Tibial artery (tissue), 4 donors: ENCODE measurements around the gene OSBPL9.

ENCODE experiments used
- DNase-seq, 2 donors: peaks; one replicate each; pipeline ENCODE4 v3.0.0-alpha.2; 2019
- H3K27ac ChIP-seq, 2 donors: fragments of 200-600 bp; sonication (generic) in 1 of 2; 1 replicate in 1 of 2; 2 replicates in 1 of 2; pipeline ENCODE4 v1.5.1; 2018 to 2019; ENCODE audit warnings: mild to moderate bottlenecking in 1 of 2
- H3K27me3 ChIP-seq, 2 donors: fragments of 200-600 bp; sonication (generic) in 1 of 2; one replicate each; pipeline versions ENCODE4 v1.5.1 to v1.6.0; 2016 to 2019
- H3K36me3 ChIP-seq, 3 donors: fragments of 200-600 bp; sonication (generic) in 2 of 3; one replicate each; pipeline ENCODE4 v1.5.1; 2016 to 2019; ENCODE audit warnings: mild to moderate bottlenecking in 2 of 3
- H3K4me1 ChIP-seq, 4 donors: fragments of 200-600 bp; sonication (generic) in 2 of 4; 1 replicate in 3 of 4; 2 replicates in 1 of 4; pipeline ENCODE4 v1.5.1; 2016 to 2019
- H3K4me3 ChIP-seq, 2 donors: fragments of 200-600 bp; sonication (generic) in 1 of 2; 1 replicate in 1 of 2; 2 replicates in 1 of 2; pipeline ENCODE4 v1.5.1; 2018 to 2019; ENCODE audit warnings: mild to moderate bottlenecking in 2 of 2
- H3K9me3 ChIP-seq, 3 donors: fragments of 200-600 bp; sonication (generic) in 1 of 3; one replicate each; pipeline ENCODE4 v1.5.1; 2016 to 2019
- intact Hi-C: fragments of 100-400 bp; cut with DNase I; formaldehyde crosslinking; loops from one replicate; pipeline ENCODE4 v1.15.0; 2023; ENCODE audit warnings: low total_unique reads
- TF ChIP-seq, protein P1 (sequence below), 2 experiments: fragments of 200-600 bp in 1 of 2; fragments of 450-650 bp in 1 of 2; IDR thresholded peaks; one replicate each; pipeline ENCODE4 v1.5.1; 2017 to 2019; ENCODE audit warnings: antibody characterized with exemption in 2 of 2, mild to moderate bottlenecking in 1 of 2, moderate library complexity in 1 of 2

Gene OSBPL9

DNA sequence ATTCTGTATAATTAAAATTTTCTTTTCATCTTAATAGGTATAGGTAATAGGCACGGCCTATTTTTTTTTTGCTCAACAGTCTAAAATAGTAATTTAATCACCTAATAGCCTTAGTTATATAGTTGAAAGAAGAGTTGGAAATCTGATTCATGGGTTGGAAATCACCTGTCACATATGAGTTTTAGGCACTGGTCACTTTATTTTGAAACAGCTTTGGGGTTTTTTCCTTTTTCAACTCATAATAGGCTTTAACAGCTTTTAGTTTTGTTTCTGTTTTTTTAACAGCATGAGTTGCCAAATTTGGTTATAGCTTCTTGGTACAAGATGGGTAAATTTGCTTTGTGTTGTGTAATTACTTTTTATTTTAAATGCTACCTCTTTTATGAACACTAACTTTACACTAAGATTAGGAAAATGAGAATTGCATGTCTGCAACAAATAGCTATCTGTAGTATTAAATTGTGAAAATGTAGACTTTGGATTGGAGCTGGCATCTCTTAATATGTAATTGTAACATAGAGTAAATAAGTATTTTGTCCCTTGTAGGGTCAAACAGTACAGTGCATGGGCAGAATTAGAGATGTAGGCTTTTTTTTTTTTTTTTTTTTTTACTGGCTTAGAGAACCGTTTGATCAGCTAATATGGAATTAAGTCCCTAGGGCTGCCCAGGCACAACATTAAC lies 109.8 kb downstream of the OSBPL9 start:
- TF ChIP-seq, protein P1, sequence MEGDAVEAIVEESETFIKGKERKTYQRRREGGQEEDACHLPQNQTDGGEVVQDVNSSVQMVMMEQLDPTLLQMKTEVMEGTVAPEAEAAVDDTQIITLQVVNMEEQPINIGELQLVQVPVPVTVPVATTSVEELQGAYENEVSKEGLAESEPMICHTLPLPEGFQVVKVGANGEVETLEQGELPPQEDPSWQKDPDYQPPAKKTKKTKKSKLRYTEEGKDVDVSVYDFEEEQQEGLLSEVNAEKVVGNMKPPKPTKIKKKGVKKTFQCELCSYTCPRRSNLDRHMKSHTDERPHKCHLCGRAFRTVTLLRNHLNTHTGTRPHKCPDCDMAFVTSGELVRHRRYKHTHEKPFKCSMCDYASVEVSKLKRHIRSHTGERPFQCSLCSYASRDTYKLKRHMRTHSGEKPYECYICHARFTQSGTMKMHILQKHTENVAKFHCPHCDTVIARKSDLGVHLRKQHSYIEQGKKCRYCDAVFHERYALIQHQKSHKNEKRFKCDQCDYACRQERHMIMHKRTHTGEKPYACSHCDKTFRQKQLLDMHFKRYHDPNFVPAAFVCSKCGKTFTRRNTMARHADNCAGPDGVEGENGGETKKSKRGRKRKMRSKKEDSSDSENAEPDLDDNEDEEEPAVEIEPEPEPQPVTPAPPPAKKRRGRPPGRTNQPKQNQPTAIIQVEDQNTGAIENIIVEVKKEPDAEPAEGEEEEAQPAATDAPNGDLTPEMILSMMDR (IDR thresholded peaks at IDR 0.05): no peak
- H3K27ac ChIP-seq: peak overlapping the region in 1 of 2 donors; percentile 2
- H3K4me1 ChIP-seq: peaks cover 0 to 55% (median 17%) of the 10 kb centered on the region in 4 donors
- H3K9me3 ChIP-seq: no peaks in the 10 kb centered on the region
- H3K27me3 ChIP-seq: no peaks in the 10 kb centered on the region
- intact Hi-C loops: no loop called here
- H3K4me3 ChIP-seq: no peak overlapping the region
- no peak for DNase-seq
- H3K36me3 ChIP-seq: no peaks in the 10 kb centered on the region

DNA sequence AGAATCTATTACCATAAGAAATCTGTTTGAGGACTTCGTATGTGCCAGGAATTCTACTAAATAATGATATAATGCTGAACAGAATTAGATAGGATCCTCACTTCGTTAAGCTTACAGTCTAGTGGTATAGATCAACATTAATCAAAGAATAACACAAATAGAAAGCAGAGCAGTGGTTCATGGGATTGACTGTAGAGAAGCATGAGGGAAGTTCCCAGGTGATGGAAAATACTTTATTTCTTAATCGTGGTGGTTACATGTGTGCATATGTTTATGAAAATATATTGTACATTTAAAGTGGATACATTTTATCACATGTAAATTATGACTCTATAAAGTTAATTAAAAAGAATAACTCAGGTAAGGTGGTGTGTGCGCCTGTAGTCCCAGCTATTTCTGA lies 110.5 kb downstream of the OSBPL9 start:
- intact Hi-C loops: no loop called here
- H3K27me3 ChIP-seq: no peaks in the 10 kb centered on the region
- H3K4me3 ChIP-seq: no peak overlapping the region
- peaks cover 0 to 62% (median 19%) of the 10 kb centered on the region in 4 donors for H3K4me1 ChIP-seq
- no peak for DNase-seq
- TF ChIP-seq, protein P1 (IDR thresholded peaks at IDR 0.05): no peak
- no peak overlapping the region for H3K27ac ChIP-seq
- H3K9me3 ChIP-seq: no peaks in the 10 kb centered on the region
- H3K36me3 ChIP-seq: no peaks in the 10 kb centered on the region

DNA sequence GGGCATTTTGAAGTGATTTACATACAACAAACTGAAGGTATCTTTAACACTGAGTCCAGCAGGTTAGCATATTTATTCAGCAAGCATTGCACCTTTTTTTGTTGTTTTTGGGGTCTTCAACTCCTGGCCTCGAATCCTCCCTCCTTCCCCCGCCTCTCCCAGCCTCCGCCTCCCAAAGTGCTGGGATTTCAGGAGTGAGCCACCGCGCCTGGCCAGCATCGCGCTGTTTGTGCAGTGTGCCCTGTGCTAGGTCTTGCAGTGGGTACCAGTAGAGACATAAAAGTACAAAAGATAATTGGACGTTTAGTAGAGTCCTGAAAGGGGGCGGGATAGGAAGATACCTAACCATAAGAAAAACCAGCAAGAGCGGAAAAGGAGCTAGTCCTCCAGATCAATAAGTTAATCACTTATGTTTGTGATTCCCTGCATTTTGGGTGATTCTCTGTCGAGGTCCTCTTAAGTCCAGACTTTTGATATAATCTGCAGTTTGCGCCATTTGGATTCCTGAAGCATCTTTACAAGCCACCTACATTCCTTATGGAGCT lies 111.8 kb downstream of the OSBPL9 start:
- intact Hi-C loops: no loop called here
- Histone ChIP-seq H3K27ac (peak overlapping the region; percentile 86 to 89), H3K4me3 (peak overlapping the region; percentile 60 to 74), H3K36me3 (no peaks in the 10 kb centered on the region), H3K9me3 (no peaks in the 10 kb centered on the region), H3K27me3 (no peaks in the 10 kb centered on the region), H3K4me1 (peaks cover 0 to 75% (median 30%) of the 10 kb centered on the region in 4 donors)
- DNase-seq: no peak
- TF ChIP-seq, protein P1 (IDR thresholded peaks at IDR 0.05): no peak

DNA sequence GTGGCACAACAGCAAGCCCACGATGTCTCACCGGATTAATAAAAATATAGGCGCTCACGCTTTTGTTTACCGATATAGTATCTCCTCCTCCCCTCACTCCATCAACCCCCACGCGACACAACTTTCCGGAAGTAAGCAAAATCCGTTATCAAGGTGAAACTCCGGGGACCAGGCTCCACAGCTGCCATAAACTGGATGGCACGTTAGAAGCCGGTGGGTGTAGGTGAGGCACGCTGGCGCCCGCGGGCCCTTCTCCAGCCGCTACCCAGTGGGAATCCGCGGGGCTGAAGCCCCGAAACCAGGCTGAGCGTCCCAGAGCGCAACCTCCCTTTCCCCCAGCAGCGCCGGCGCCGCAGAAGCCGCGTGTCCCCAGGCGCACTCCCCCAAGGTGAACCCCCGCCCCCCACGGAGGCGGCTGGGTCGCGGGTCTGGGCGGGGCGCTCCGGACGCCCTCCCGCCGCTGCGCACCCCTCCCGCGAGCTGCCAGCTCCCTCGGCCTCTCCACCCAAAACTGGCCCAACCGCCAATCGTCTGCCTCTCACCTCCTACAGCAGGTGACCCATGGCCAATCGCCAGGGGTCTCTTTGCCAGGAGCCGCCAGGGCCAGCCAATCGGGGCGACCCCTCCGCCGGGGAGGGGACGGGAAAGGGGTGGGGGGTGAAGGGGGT lies 112.4 kb downstream of the OSBPL9 start:
- peak; percentile 77 to 91 for DNase-seq
- no peaks in the 10 kb centered on the region for H3K36me3 ChIP-seq
- peak overlapping the region; percentile 86 to 89 for H3K27ac ChIP-seq
- H3K9me3 ChIP-seq: no peaks in the 10 kb centered on the region
- no peaks in the 10 kb centered on the region for H3K27me3 ChIP-seq
- intact Hi-C loops: no loop called here
- H3K4me1 ChIP-seq: peaks cover 0 to 81% (median 36%) of the 10 kb centered on the region in 4 donors
- peak overlapping the region; percentile 60 to 74 for H3K4me3 ChIP-seq
- TF ChIP-seq, protein P1 (IDR thresholded peaks at IDR 0.05): no peak

DNA sequence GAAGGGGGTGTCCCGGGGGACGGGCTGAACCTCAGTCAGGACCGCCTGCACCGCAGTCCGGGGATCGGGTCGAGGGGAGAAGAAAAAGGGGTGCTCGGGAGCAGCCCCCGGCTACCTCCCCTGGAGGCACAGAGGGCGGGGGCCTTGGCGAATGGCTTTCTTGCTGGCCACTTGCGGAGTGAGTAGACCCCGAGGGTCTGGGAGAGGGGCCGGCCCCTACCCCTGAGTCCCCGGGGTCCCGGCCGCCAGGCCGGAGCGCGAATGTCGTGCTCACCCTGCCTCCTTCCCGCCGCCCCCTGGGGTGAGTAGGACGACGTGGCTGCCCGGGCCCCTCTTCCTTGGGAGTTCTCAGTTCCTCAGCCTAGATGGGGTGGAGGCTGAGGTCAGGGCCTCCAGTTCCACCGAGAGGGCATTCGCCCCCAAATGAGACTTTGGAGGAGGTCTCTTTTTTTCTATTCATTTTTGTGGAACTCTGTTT lies 113.0 kb downstream of the OSBPL9 start:
- Histone ChIP-seq H3K9me3 (no peaks in the 10 kb centered on the region), H3K27me3 (no peaks in the 10 kb centered on the region), H3K4me1 (peaks cover 0 to 87% (median 41%) of the 10 kb centered on the region in 4 donors), H3K27ac (peak overlapping the region; percentile 86 to 89), H3K4me3 (peak overlapping the region; percentile 60 to 74), H3K36me3 (no peaks in the 10 kb centered on the region)
- no peak for DNase-seq
- TF ChIP-seq, protein P1 (IDR thresholded peaks at IDR 0.05): no peak
- intact Hi-C loops: no loop called here
